Loucy (cell line): ENCODE data around the gene SMIM45.

Experiments
- H2AFZ ChIP-seq: fragments of 200-600 bp; sonication (generic); 2 replicates; pipeline ENCODE4 v1.6.0; 2016; ENCODE audit warnings: antibody characterized with exemption, mild to moderate bottlenecking, low read length, moderate library complexity
- H3F3A ChIP-seq: fragments of 200-600 bp; 2 replicates; pipeline ENCODE4 v1.6.0; 2016; ENCODE audit warnings: antibody characterized with exemption, low read depth, mild to moderate bottlenecking
- H3K27me3 ChIP-seq: fragments of 200-600 bp; sonication (generic); 2 replicates; pipeline ENCODE4 v1.6.1; 2014; ENCODE audit warnings: low read length, mild to moderate bottlenecking; ENCODE audit not compliant: insufficient read depth, poor library complexity, severe bottlenecking
- H3K36me3 ChIP-seq: fragments of 200-600 bp; sonication (generic); 2 replicates; pipeline ENCODE4 v1.6.1; 2016; ENCODE audit warnings: low read length; ENCODE audit not compliant: insufficient read depth
- H3K4me1 ChIP-seq: fragments of 200-600 bp; sonication (generic); 2 replicates; pipeline ENCODE4 v1.5.1; 2014; ENCODE audit warnings: low read length, mild to moderate bottlenecking; ENCODE audit not compliant: insufficient read depth, poor library complexity, severe bottlenecking
- H3K4me2 ChIP-seq: fragments of 200-600 bp; sonication (generic); 2 replicates; pipeline ENCODE4 v1.6.0; 2014; ENCODE audit warnings: antibody characterized with exemption, low read length, low read depth, mild to moderate bottlenecking; ENCODE audit not compliant: poor library complexity, severe bottlenecking
- H3K4me3 ChIP-seq: fragments of 200-600 bp; sonication (generic); 2 replicates; pipeline ENCODE4 v1.5.1; 2014; ENCODE audit warnings: low read length, mild to moderate bottlenecking, mixed read lengths; ENCODE audit not compliant: poor library complexity, severe bottlenecking
- H3K79me2 ChIP-seq: fragments of 200-600 bp; sonication (generic); 2 replicates; pipeline ENCODE4 v1.6.1; 2014; ENCODE audit warnings: low read length; ENCODE audit not compliant: insufficient read depth
- H3K9ac ChIP-seq: fragments of 200-600 bp; sonication (generic); 2 replicates; pipeline ENCODE4 v1.6.0; 2014; ENCODE audit warnings: mild to moderate bottlenecking, low read depth, low read length, moderate library complexity; ENCODE audit not compliant: poor library complexity, severe bottlenecking
- H3K9me2 ChIP-seq: fragments of 200-600 bp; sonication (generic); replicated peaks from 2 replicates; pipeline ENCODE4 v1.6.1; 2016; ENCODE audit warnings: low read depth, low read length, mixed read lengths
- H3K9me3 ChIP-seq: fragments of 200-600 bp; sonication (generic); 2 replicates; pipeline ENCODE4 v1.6.1; 2014; ENCODE audit warnings: mild to moderate bottlenecking, antibody characterized with exemption, low read length, low read depth; ENCODE audit not compliant: insufficient read depth
- H4K20me1 ChIP-seq: fragments of 200-600 bp; sonication (generic); 2 replicates; pipeline ENCODE4 v1.6.0; 2014; ENCODE audit warnings: antibody characterized with exemption, low read length, mild to moderate bottlenecking; ENCODE audit not compliant: insufficient read depth, poor library complexity, severe bottlenecking
- CTCF ChIP-seq: fragments of 200-600 bp; sonication (generic); conservative IDR thresholded peaks from 2 replicates; pipeline ENCODE4 v1.5.1; 2014; ENCODE audit warnings: mild to moderate bottlenecking, antibody characterized with exemption, low read length
- EZH2phosphoT487 ChIP-seq: fragments of 200-600 bp; IDR thresholded peaks from 2 replicates; pipeline ENCODE4 v1.6.1; 2018; ENCODE audit warnings: antibody characterized with exemption, mild to moderate bottlenecking, moderate library complexity, borderline replicate concordance

Gene SMIM45

GRCh38 chr22:41917903-41918791 is 33.8 kb upstream of the SMIM45 start:
- TF ChIP-seq CTCF (no peak), EZH2phosphoT487 (no peak)
- Histone ChIP-seq H4K20me1 (no peaks in the 10 kb centered on the region), H3K9me3 (no peaks in the 10 kb centered on the region), H2AFZ (no peak overlapping the region), H3K36me3 (no peaks in the 10 kb centered on the region), H3F3A (no peaks in the 10 kb centered on the region), H3K4me2 (no peak overlapping the region), H3K4me3 (no peak overlapping the region), H3K27me3 (no peaks in the 10 kb centered on the region), H3K79me2 (no peaks in the 10 kb centered on the region), H3K4me1 (peaks cover 12% of the 10 kb centered on the region), H3K9me2 (no peaks in the 10 kb centered on the region), H3K9ac (no peak overlapping the region)

DNA sequence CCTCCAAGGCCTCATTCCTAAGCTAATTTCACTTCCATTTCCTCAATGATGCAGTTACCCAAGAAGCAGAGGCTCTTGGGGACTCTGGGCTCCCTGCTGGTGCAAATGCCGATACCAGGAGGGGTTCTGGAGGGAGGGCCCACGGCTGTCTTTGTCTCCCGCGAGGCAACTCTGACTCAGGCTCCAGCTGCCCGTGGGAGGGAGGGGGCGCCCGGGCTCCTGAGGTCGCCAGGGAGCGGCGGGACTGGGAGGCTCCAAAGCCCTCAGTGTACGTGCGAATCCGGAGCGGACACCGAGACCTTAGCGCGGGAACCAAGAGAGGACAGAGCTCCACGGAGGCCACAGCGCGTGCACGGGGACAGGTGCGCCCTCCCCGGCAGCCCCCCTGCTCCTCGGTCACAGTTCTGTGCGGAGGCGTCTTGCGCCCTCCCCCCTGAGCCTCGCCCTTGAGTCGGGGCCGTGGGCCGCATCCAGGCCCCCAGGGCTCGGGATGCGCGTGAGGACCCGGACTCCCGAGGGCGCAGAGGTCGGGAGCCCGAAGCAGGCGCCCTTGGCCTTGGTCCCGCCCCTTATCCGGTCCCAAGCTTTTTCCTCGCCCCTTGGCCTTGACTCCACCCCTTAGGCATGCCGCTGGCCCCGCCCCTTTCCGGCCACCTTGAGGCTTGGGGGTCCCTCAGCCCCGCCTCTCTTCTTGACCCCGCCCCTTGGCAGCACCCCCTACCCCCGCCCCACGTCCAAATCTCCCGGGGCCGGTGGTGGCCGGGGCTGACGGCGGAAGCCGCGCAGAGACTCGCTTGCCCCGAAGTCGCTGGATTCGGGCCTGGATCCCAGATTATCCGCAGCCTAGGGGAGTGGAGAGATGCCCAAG is 32.4 kb upstream of the SMIM45 start:
- Histone ChIP-seq H3K4me1 (peaks cover 12% of the 10 kb centered on the region), H3F3A (no peaks in the 10 kb centered on the region), H3K4me2 (no peak overlapping the region), H3K79me2 (no peaks in the 10 kb centered on the region), H3K9ac (no peak overlapping the region), H3K4me3 (no peak overlapping the region), H3K27me3 (no peaks in the 10 kb centered on the region), H2AFZ (no peak overlapping the region), H3K9me2 (no peaks in the 10 kb centered on the region), H4K20me1 (no peaks in the 10 kb centered on the region), H3K9me3 (no peaks in the 10 kb centered on the region), H3K36me3 (no peaks in the 10 kb centered on the region)
- TF ChIP-seq CTCF (no peak), EZH2phosphoT487 (no peak)

DNA sequence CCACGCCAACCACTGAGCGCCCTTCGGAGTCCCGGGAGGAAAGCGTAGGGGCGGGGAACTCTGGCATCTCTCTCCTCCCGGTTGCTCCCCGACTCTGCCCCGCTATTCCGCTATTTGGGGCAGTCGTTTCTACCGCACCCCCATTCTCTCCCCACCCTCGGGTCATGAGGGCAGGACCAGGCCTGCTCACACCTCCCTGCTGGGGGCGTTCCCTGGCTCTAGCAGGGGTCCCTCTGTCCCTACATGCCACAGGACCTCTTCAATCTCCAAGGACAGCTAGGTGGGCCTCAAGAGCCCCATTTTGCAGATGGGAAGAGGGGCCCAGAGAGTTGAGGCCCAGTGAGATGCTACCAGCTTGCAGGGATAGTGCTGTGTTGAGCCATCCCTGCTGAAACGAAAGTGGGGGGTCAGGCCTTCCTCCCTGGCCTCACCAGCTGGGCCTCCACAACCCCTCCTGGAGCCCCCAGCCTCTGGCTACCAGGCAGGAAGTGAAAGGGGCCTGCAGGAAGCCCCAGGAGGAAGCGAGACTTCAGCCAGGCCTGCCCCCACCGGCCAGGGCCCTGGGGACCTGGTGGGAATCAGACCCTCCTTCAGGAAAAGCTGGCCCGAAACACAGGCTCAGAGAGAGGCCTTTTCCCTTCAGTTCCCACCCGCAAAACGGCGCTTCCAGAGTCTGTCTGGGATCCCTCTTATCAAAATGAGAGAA is 31.5 kb upstream of the SMIM45 start:
- Histone ChIP-seq H2AFZ (no peak overlapping the region), H3K9me3 (no peaks in the 10 kb centered on the region), H3K9ac (no peak overlapping the region), H3K79me2 (no peaks in the 10 kb centered on the region), H3F3A (no peaks in the 10 kb centered on the region), H3K27me3 (no peaks in the 10 kb centered on the region), H4K20me1 (no peaks in the 10 kb centered on the region), H3K4me2 (no peak overlapping the region), H3K36me3 (no peaks in the 10 kb centered on the region), H3K9me2 (no peaks in the 10 kb centered on the region), H3K4me3 (no peak overlapping the region), H3K4me1 (peaks cover 12% of the 10 kb centered on the region)
- TF ChIP-seq CTCF = no peak
- TF ChIP-seq EZH2phosphoT487 = no peak
